Urinary bladder (tissue), 4 donors: Measurements from ENCODE around the gene ANXA6. TPM values are rescaled to one million over a fixed set of nuclear protein-coding genes. Genes with fewer than 3 reads are reported as not detected.

ENCODE experiments used
- DNase-seq: peaks from one replicate; pipeline ENCODE4 v3.0.0-alpha.2; 2015; ENCODE audit errors: extremely low spot score
- H3K27ac ChIP-seq: one replicate; pipeline ENCODE4 v1.5.1; 2013; ENCODE audit warnings: low read depth, mild to moderate bottlenecking, moderate library complexity
- H3K36me3 ChIP-seq: one replicate; pipeline ENCODE4 v1.6.1; 2013; ENCODE audit warnings: mild to moderate bottlenecking, moderate library complexity; ENCODE audit not compliant: insufficient read depth
- H3K4me1 ChIP-seq: one replicate; pipeline ENCODE4 v1.6.1; 2013; ENCODE audit warnings: mild to moderate bottlenecking, moderate library complexity; ENCODE audit not compliant: insufficient read depth
- H3K4me3 ChIP-seq: one replicate; pipeline ENCODE4 v1.5.1; 2013; ENCODE audit warnings: low read depth, low read length
- WGBS: extraction: QIAGEN DNeasy Blood & Tissue Kit; methylation state at CpG from one replicate; pipeline ENCODE4 v1.1.7; 2013; 5-methylcytosine and 5-hydroxymethylcytosine counted together
- polyA plus RNA-seq: library from polyadenylated mRNA; stranded (reverse); fragments of 200-250 nt; gene quantifications from one replicate; pipeline ENCODE4 v1.2.3, GENCODE V29; 2013
- total RNA-seq: library from RNA; depleted of rRNA; stranded (reverse); fragments of >200 nt; gene quantifications from one replicate; pipeline ENCODE4 v1.2.3, GENCODE V29; 2014
- donor health status: healthy with polysubstance abuse.
- donor health status: healthy.

The ANXA6 gene
- total and polyA plus RNA-seq, 2 donors: 275 to 426 TPM

- no peak overlapping the region for H3K27ac ChIP-seq
- no peak overlapping the region for H3K4me3 ChIP-seq
- DNase-seq: no peak
- no peaks in the 10 kb centered on the region for H3K4me1 ChIP-seq
- 70% methylated on average over 3 of the region's 3 CpGs for WGBS
- no peaks in the 10 kb centered on the region for H3K36me3 ChIP-seq
Observed at GRCh38 chr5:151153766-151154272, 3.8 kb downstream of the ANXA6 start.

- H3K4me3 ChIP-seq: no peak overlapping the region
- H3K4me1 ChIP-seq: no peaks in the 10 kb centered on the region
- no peaks in the 10 kb centered on the region for H3K36me3 ChIP-seq
- no peak overlapping the region for H3K27ac ChIP-seq
- DNase-seq: no peak
- 81% methylated on average over 3 of the region's 3 CpGs for WGBS
Observed at GRCh38 chr5:151153300-151153699, 4.3 kb downstream of the ANXA6 start.

GRCh38 chr5:151151793-151152192, 5.8 kb downstream of the ANXA6 start:
- Histone ChIP-seq H3K4me3 (no peak overlapping the region), H3K27ac (no peak overlapping the region), H3K4me1 (no peaks in the 10 kb centered on the region), H3K36me3 (no peaks in the 10 kb centered on the region)
- whole genome bisulfite sequencing: 34% methylated on average over 5 of the region's 5 CpGs
- DNase-seq: no peak

GRCh38 chr5:151151263-151151660, 6.3 kb downstream of the ANXA6 start:
- Histone ChIP-seq H3K4me1 (no peaks in the 10 kb centered on the region), H3K4me3 (no peak overlapping the region), H3K27ac (no peak overlapping the region), H3K36me3 (no peaks in the 10 kb centered on the region)
- 12% methylated on average over 2 of the region's 2 CpGs for WGBS
- no peak for DNase-seq

- Histone ChIP-seq H3K4me1 (no peaks in the 10 kb centered on the region), H3K27ac (no peak overlapping the region), H3K36me3 (no peaks in the 10 kb centered on the region), H3K4me3 (no peak overlapping the region)
- DNase-seq: peak; percentile 60
- WGBS: 9% methylated on average over 5 of the region's 5 CpGs
Observed at GRCh38 chr5:151150471-151151262, 6.9 kb downstream of the ANXA6 start.

GRCh38 chr5:151148583-151148982, 9.0 kb downstream of the ANXA6 start:
- no peaks in the 10 kb centered on the region for H3K36me3 ChIP-seq
- no peak overlapping the region for H3K4me3 ChIP-seq
- H3K27ac ChIP-seq: no peak overlapping the region
- H3K4me1 ChIP-seq: no peaks in the 10 kb centered on the region
- 74% methylated on average over 7 of the region's 7 CpGs for WGBS
- DNase-seq: no peak

GRCh38 chr5:151147033-151147432, 10.5 kb downstream of the ANXA6 start:
- H3K4me3 ChIP-seq: no peak overlapping the region
- no peaks in the 10 kb centered on the region for H3K4me1 ChIP-seq
- no peak overlapping the region for H3K27ac ChIP-seq
- no peaks in the 10 kb centered on the region for H3K36me3 ChIP-seq
- DNase-seq: no peak
- WGBS: 93% methylated on average over 4 of the region's 4 CpGs

- Histone ChIP-seq H3K4me1 (no peaks in the 10 kb centered on the region), H3K4me3 (no peak overlapping the region), H3K36me3 (no peaks in the 10 kb centered on the region), H3K27ac (no peak overlapping the region)
- no peak for DNase-seq
Observed at GRCh38 chr5:151146061-151146460, 11.5 kb downstream of the ANXA6 start.

- WGBS: 72% methylated on average over 7 of the region's 7 CpGs
- no peak overlapping the region for H3K27ac ChIP-seq
- H3K4me3 ChIP-seq: no peak overlapping the region
- H3K4me1 ChIP-seq: no peaks in the 10 kb centered on the region
- no peak for DNase-seq
- H3K36me3 ChIP-seq: no peaks in the 10 kb centered on the region
Observed at GRCh38 chr5:151144922-151145321, 12.7 kb downstream of the ANXA6 start.

GRCh38 chr5:151144275-151144674, 13.3 kb downstream of the ANXA6 start:
- Histone ChIP-seq H3K36me3 (no peaks in the 10 kb centered on the region), H3K4me3 (no peak overlapping the region), H3K27ac (no peak overlapping the region), H3K4me1 (no peaks in the 10 kb centered on the region)
- 55% methylated on average over 6 of the region's 6 CpGs for WGBS
- DNase-seq: no peak

GRCh38 chr5:151143645-151144044, 13.9 kb downstream of the ANXA6 start:
- H3K27ac ChIP-seq: no peak overlapping the region
- H3K36me3 ChIP-seq: no peaks in the 10 kb centered on the region
- no peak overlapping the region for H3K4me3 ChIP-seq
- no peak for DNase-seq
- WGBS: 72% methylated on average over 7 of the region's 7 CpGs
- H3K4me1 ChIP-seq: no peaks in the 10 kb centered on the region

GRCh38 chr5:151142933-151143332, 14.6 kb downstream of the ANXA6 start:
- Histone ChIP-seq H3K27ac (no peak overlapping the region), H3K4me3 (no peak overlapping the region), H3K4me1 (no peaks in the 10 kb centered on the region), H3K36me3 (no peaks in the 10 kb centered on the region)
- WGBS: 74% methylated on average over 1 of the region's 1 CpG
- DNase-seq: no peak

GRCh38 chr5:151141535-151141934, 16.0 kb downstream of the ANXA6 start:
- no peak overlapping the region for H3K4me3 ChIP-seq

GRCh38 chr5:151140686-151141459, 16.7 kb downstream of the ANXA6 start:
- DNase-seq: no peak
- Histone ChIP-seq H3K4me1 (no peaks in the 10 kb centered on the region), H3K27ac (no peak overlapping the region), H3K36me3 (no peaks in the 10 kb centered on the region), H3K4me3 (no peak overlapping the region)
- whole genome bisulfite sequencing: 64% methylated on average over 7 of the region's 7 CpGs

More at GRCh38 chr5:151141535-151141934, 16.0 kb downstream of the ANXA6 start:
- Histone ChIP-seq H3K36me3 (no peaks in the 10 kb centered on the region), H3K27ac (no peak overlapping the region), H3K4me1 (no peaks in the 10 kb centered on the region)
- no peak for DNase-seq
- WGBS: 16% methylated on average over 15 of the region's 15 CpGs
